H1 (cell line): Measurements from ENCODE around the gene MCF2L. TPM values are rescaled to one million over a fixed set of nuclear protein-coding genes. Genes with fewer than 3 reads are reported as not detected.
A peak's percentile ranks its signal among the peaks of the same experiment; 100 is the strongest.

Experiments used
- CTCF ChIA-PET: fragments of 300-600 bp; sonication (Branson Sonifier 250); formaldehyde crosslinking; loops from one replicate; lab custom pipeline; 2021; ENCODE audit not compliant: partially characterized antibody; lab: Charles Lee
- POLR2A ChIA-PET: fragments of 300-600 bp; sonication (Branson Sonifier 250); formaldehyde crosslinking; loops from one replicate; lab custom pipeline; 2021; ENCODE audit warnings: inconsistent platforms; ENCODE audit not compliant: partially characterized antibody; lab: Charles Lee
- DNase-seq, 2 experiments: peaks; one replicate each; pipeline versions ENCODE4 v3.0.0 to v3.0.0-alpha.2; 2010 to 2022; ENCODE audit warnings: low spot score in 2 of 2, low read depth in 1 of 2, mixed read lengths in 1 of 2
- FAIRE-seq: peaks from 2 replicates; lab custom pipeline; 2011; peaks lifted over from hg19 to GRCh38; lab: Jason Lieb, UNC
- H2AFZ ChIP-seq: 2 replicates; pipeline ENCODE4 v1.8.1; 2012; ENCODE audit warnings: low read length, inconsistent platforms
- H2AK5ac ChIP-seq: 2 replicates; pipeline ENCODE4 v1.6.1; 2013; ENCODE audit warnings: low read depth, low read length
- H2BK120ac ChIP-seq: replicated peaks from 2 replicates; pipeline ENCODE3; 2013; ENCODE audit warnings: low read depth, low read length, inconsistent platforms
- H2BK12ac ChIP-seq: 2 replicates; pipeline ENCODE4 v1.6.1; 2013; ENCODE audit warnings: low read depth, low read length
- H2BK15ac ChIP-seq: 2 replicates; pipeline ENCODE4 v1.6.1; 2013; ENCODE audit warnings: low read length
- H2BK20ac ChIP-seq: 2 replicates; pipeline ENCODE4 v1.6.1; 2013; ENCODE audit warnings: low read length
- H2BK5ac ChIP-seq: 2 replicates; pipeline ENCODE4 v1.6.1; 2013; ENCODE audit warnings: low read depth, low read length
- H3K14ac ChIP-seq: 2 replicates; pipeline ENCODE4 v1.6.1; 2013; ENCODE audit warnings: inconsistent platforms; ENCODE audit not compliant: insufficient read length
- H3K18ac ChIP-seq: 2 replicates; pipeline ENCODE4 v1.6.1; 2013; ENCODE audit warnings: low read length; ENCODE audit errors: extremely low read depth
- H3K23ac ChIP-seq: 2 replicates; pipeline ENCODE4 v1.6.1; 2013; ENCODE audit warnings: inconsistent platforms; ENCODE audit not compliant: insufficient read length
- H3K23me2 ChIP-seq: 2 replicates; pipeline ENCODE4 v1.6.1; 2013; ENCODE audit warnings: low read depth, low read length
- H3K27ac ChIP-seq: 2 replicates; pipeline ENCODE4 v1.6.1; 2011; ENCODE audit warnings: low read depth, low read length, inconsistent platforms
- H3K27me3 ChIP-seq, 4 experiments: replicated peaks in 1 of 4; 1 replicate in 1 of 4; 2 replicates in 3 of 4; pipeline versions ENCODE4 v1.6.1 to v1.8.1; 2011 to 2013; ENCODE audit warnings: low read length in 3 of 4, mild to moderate bottlenecking in 3 of 4, inconsistent platforms in 2 of 4, mixed read lengths in 2 of 4, moderate library complexity in 1 of 4; ENCODE audit not compliant: control insufficient read depth in 3 of 4, insufficient read depth in 3 of 4; ENCODE audit errors: extremely low read depth in 1 of 4
- H3K36me3 ChIP-seq, 4 experiments: 2 replicates each; pipeline versions ENCODE4 v1.6.1 to v1.8.1; 2011 to 2013; ENCODE audit warnings: mild to moderate bottlenecking in 4 of 4, low read length in 3 of 4, moderate library complexity in 2 of 4, control low read depth in 1 of 4, inconsistent platforms in 1 of 4; ENCODE audit not compliant: insufficient read depth in 4 of 4, control insufficient read depth in 2 of 4
- H3K4ac ChIP-seq: replicated peaks from 2 replicates; pipeline ENCODE3; 2013; ENCODE audit warnings: low read length, low read depth, mixed read lengths, inconsistent platforms; ENCODE audit not compliant: insufficient read length
- H3K4me1 ChIP-seq, 4 experiments: replicated peaks in 1 of 4; 1 replicate in 1 of 4; 2 replicates in 3 of 4; pipeline versions ENCODE4 v1.6.1 to v1.8.1; 2011 to 2013; ENCODE audit warnings: low read length in 3 of 4, inconsistent platforms in 2 of 4, mixed read lengths in 1 of 4; ENCODE audit not compliant: insufficient read depth in 4 of 4, control insufficient read depth in 3 of 4
- H3K4me2 ChIP-seq, 2 experiments: 2 replicates each; pipeline versions ENCODE4 v1.6.1 to v1.8.1; 2011 to 2013; ENCODE audit warnings: low read depth in 2 of 2, low read length in 2 of 2, control low read depth in 1 of 2, inconsistent platforms in 1 of 2, mild to moderate bottlenecking in 1 of 2; ENCODE audit not compliant: insufficient read depth in 1 of 2
- H3K4me3 ChIP-seq, 4 experiments: fragments of 200-600, 300-600 bp in 1 of 4; sonication (generic), shearing (Covaris generic), sonication (Bioruptor Twin) in 1 of 4; 2 replicates each; pipeline versions ENCODE4 v1.5.1 to v1.8.1; 2011 to 2016; ENCODE audit warnings: low read length in 4 of 4, low read depth in 3 of 4, control low read depth in 2 of 4, inconsistent platforms in 2 of 4, mild to moderate bottlenecking in 2 of 4, mixed read lengths in 1 of 4, moderate library complexity in 1 of 4; ENCODE audit not compliant: insufficient read depth in 2 of 4; ENCODE audit errors: extremely low read depth in 1 of 4
- H3K56ac ChIP-seq: replicated peaks from 2 replicates; pipeline ENCODE3; 2013; ENCODE audit warnings: low read depth, mild to moderate bottlenecking, mixed read lengths, low read length, inconsistent platforms; ENCODE audit not compliant: insufficient read length
- H3K79me1 ChIP-seq: 2 replicates; pipeline ENCODE4 v1.6.1; 2013; ENCODE audit warnings: low read depth, low read length, control low read depth
- H3K79me2 ChIP-seq, 2 experiments: 2 replicates each; pipeline versions ENCODE4 v1.6.1 to v1.8.1; 2012 to 2013; ENCODE audit warnings: low read length in 2 of 2, mild to moderate bottlenecking in 2 of 2, inconsistent platforms in 1 of 2; ENCODE audit not compliant: insufficient read depth in 2 of 2, control insufficient read depth in 1 of 2
- H3K9ac ChIP-seq, 4 experiments: replicated peaks in 1 of 4; 1 replicate in 1 of 4; 2 replicates in 3 of 4; pipeline versions ENCODE4 v1.6.1 to v1.8.1; 2011 to 2013; ENCODE audit warnings: low read depth in 3 of 4, low read length in 3 of 4, control low read depth in 2 of 4, mild to moderate bottlenecking in 2 of 4, moderate library complexity in 2 of 4, inconsistent platforms in 1 of 4; ENCODE audit errors: extremely low read depth in 1 of 4
- H3K9me3 ChIP-seq, 2 experiments: 2 replicates each; pipeline versions ENCODE4 v1.6.1 to v1.8.1; 2012 to 2013; ENCODE audit warnings: mild to moderate bottlenecking in 2 of 2, moderate library complexity in 2 of 2, control low read depth in 1 of 2, inconsistent platforms in 1 of 2, low read depth in 1 of 2, low read length in 1 of 2, mixed read lengths in 1 of 2; ENCODE audit not compliant: insufficient read depth in 2 of 2
- H4K20me1 ChIP-seq, 2 experiments: replicated peaks in 1 of 2; 2 replicates each; pipeline versions ENCODE3 to v1.8.1; 2011 to 2013; ENCODE audit warnings: inconsistent platforms in 2 of 2, low read length in 2 of 2, mild to moderate bottlenecking in 1 of 2; ENCODE audit not compliant: insufficient read depth in 2 of 2, control insufficient read depth in 1 of 2
- H4K5ac ChIP-seq: 2 replicates; pipeline ENCODE4 v1.6.1; 2013; ENCODE audit warnings: low read length, low read depth, mixed read lengths, inconsistent platforms; ENCODE audit not compliant: insufficient read length
- H4K8ac ChIP-seq: 2 replicates; pipeline ENCODE4 v1.8.0; 2013; ENCODE audit warnings: mild to moderate bottlenecking, moderate library complexity, low read length, inconsistent platforms; ENCODE audit not compliant: insufficient read depth; ENCODE audit errors: extremely low read depth
- H4K91ac ChIP-seq: replicated peaks from 2 replicates; pipeline ENCODE3; 2013; ENCODE audit warnings: low read length, mixed read lengths, inconsistent platforms; ENCODE audit not compliant: insufficient read length
- E2F6 ChIP-seq: IDR thresholded peaks from 2 replicates; pipeline ENCODE4 v1.6.1; 2012; ENCODE audit warnings: inconsistent platforms
- EGR1 ChIP-seq: IDR thresholded peaks from 2 replicates; pipeline ENCODE4 v1.6.1; 2011; ENCODE audit warnings: low read depth, low read length, borderline replicate concordance
- JUND ChIP-seq: IDR thresholded peaks from 2 replicates; pipeline ENCODE4 v1.6.1; 2011; ENCODE audit warnings: mild to moderate bottlenecking, improper control_type of control experiment, low read length
- KDM1A ChIP-seq: fragments of 200-600, 300-600 bp; sonication (generic); IDR thresholded peaks from 2 replicates; pipeline ENCODE4 v1.7.1; 2016; ENCODE audit warnings: mild to moderate bottlenecking, low read length, borderline replicate concordance
- POLR2A ChIP-seq, 2 experiments: IDR thresholded peaks; 1 replicate in 1 of 2; 2 replicates in 1 of 2; pipeline ENCODE4 v1.6.1; 2011; ENCODE audit warnings: low read depth in 2 of 2, low read length in 2 of 2, mild to moderate bottlenecking in 2 of 2; ENCODE audit errors: control extremely low read depth in 1 of 2
- RFX5 ChIP-seq: IDR thresholded peaks from 2 replicates; pipeline ENCODE4 v1.6.1; 2011; ENCODE audit warnings: low read depth, low read length, improper control_type of control experiment, borderline replicate concordance
- TAF7 ChIP-seq: optimal IDR thresholded peaks from 2 replicates; pipeline ENCODE3; 2011; ENCODE audit warnings: low read depth, mild to moderate bottlenecking, inconsistent platforms, low read length, moderate library complexity, borderline replicate concordance
- TBP ChIP-seq: IDR thresholded peaks from 2 replicates; pipeline ENCODE4 v1.6.1; 2011; ENCODE audit warnings: low read depth, low read length, improper control_type of control experiment
- USF2 ChIP-seq: IDR thresholded peaks from 2 replicates; pipeline ENCODE4 v1.6.1; 2011; ENCODE audit warnings: low read length, improper control_type of control experiment
- WGBS, 2 experiments: shearing (Covaris generic) in 1 of 2; methylation state at CpG; one replicate each; pipeline versions ENCODE4 v1.1.6 to v1.1.7; 2013 to 2015; ENCODE audit warnings: low lambda C conversion rate in 2 of 2, mixed read lengths in 2 of 2, inconsistent platforms in 1 of 2, low coverage in 1 of 2, missing lambda C conversion rate in 1 of 2; ENCODE audit not compliant: insufficient replicate concordance in 2 of 2, insufficient coverage in 1 of 2, insufficient read length in 1 of 2; ENCODE audit errors: extremely low coverage in 1 of 2, missing lambda C conversion rate in 1 of 2; 5-methylcytosine and 5-hydroxymethylcytosine counted together
- polyA plus RNA-seq, 7 experiments: library from polyadenylated mRNA; depleted of rRNA in 3 of 7; stranded (reverse) in 5 of 7; unstranded in 2 of 7; fragments of >200 nt in 5 of 7; fragments of 200-250 nt in 2 of 7; gene quantifications; 1 replicate in 5 of 7; 2 replicates in 1 of 7; 4 replicates in 1 of 7; pipeline versions ENCODE4 v1.2.1 to v1.2.3, GENCODE V29; 2011 to 2013; ENCODE audit warnings: missing spikeins in 2 of 7, mixed read lengths in 2 of 7
- total RNA-seq: library from RNA; stranded (reverse); fragmentation: NEBNext Ultra II Directional; extraction: Animal tissue kit (Norgen Biotek cat#: 25700); gene quantifications from 2 replicates; pipeline ENCODE4 v1.2.1, GENCODE V29; 2021

Gene MCF2L
- total and polyA plus RNA-seq, 2 of the 8 experiments (the other 6 are each of a cell fraction or from before 2014, with no cell fraction given) = 10.1 to 24.4 TPM

DNA sequence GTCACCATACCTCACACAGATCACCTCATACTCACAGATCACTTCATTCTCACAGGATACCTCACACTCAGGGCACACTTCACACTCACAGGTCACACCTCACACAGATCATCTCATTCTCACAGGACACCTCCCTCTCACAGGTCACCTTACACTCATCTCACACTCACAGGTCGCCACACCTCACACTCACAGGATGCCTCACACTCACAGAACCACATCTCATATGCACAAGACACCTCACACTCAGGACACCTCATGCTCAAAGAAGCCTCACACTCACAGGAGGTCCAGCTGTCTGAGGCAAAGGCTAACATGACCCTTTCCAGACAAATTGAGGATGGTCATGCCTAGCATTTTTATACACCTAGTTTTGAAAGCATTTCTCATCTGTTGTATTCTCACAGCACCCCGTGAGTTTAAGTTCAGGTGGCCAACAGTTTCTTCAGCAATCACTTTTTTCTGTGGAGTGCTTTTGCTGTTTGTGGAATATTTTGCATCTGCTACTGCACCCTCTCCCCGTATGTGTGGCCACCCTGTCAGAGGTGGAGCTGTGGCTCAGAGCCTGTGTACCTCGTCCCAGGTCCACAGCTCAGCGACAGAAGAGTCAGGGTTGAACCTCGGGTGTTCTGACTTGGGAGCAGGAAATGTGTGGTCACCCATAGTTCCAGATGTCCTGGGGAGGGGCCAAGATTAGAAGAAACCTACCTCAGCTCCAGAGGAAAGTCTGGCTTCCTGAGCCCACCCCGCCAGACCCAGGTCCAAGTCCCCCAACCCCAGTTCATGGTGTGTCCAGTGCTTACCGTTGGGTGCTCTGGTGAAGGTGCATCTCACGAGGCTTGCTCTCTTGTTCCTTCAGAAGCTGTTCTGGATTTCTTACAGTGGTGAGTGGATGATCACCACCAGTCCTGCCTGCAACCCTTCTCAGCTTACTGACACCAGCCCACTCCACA is 144.2 kb downstream of the MCF2L start:
- Histone ChIP-seq H3K79me2 (no peaks in the 10 kb centered on the region), H3K56ac (no peak overlapping the region), H3K79me1 (no peaks in the 10 kb centered on the region), H3K4me1 (peaks cover 0 to 3% (median 0%) of the 10 kb centered on the region in 4 experiments; a peak in 2 of 7 replicates), H2BK5ac (no peak overlapping the region), H3K36me3 (peaks cover 0 to 5% (median 0%) of the 10 kb centered on the region in 4 experiments; a peak in 1 of 8 replicates), H3K14ac (no peak overlapping the region), H4K5ac (no peak overlapping the region), H3K18ac (no peak overlapping the region), H4K91ac (no peak overlapping the region), H3K23ac (no peak overlapping the region), H3K4me3 (no peak overlapping the region), H3K4ac (no peak overlapping the region), H2BK15ac (no peak overlapping the region), H3K27ac (no peak overlapping the region), H2BK12ac (no peak overlapping the region), H3K23me2 (peaks cover 12% of the 10 kb centered on the region; the same call in 1 of the 2 replicates), H2AFZ (no peak overlapping the region), H3K27me3 (peaks cover 21 to 24% (median 23%) of the 10 kb centered on the region in 4 experiments; a peak in 6 of 7 replicates), H2BK120ac (no peak overlapping the region), H3K9me3 (peaks cover 4 to 6% of the 10 kb centered on the region in 2 experiments; a peak in 2 of 4 replicates), H4K8ac (no peak overlapping the region), H2AK5ac (peak overlapping the region; percentile 65; the same call in 1 of the 2 replicates), H3K9ac (no peak overlapping the region), H4K20me1 (no peaks in the 10 kb centered on the region), H3K4me2 (no peak overlapping the region), H2BK20ac (no peak overlapping the region)
- DNase-seq (peak in 1 of 2 experiments; percentile 38), FAIRE-seq (peak; percentile 87)
- POLR2A ChIA-PET = no interaction called here
- 88% methylated on average over 9 of the region's 9 CpGs; no CpG with 5 or more reads in 1 of the 2 experiments for WGBS, 2 experiments
- CTCF ChIA-PET = interaction anchor here (1.1 to 2.1 kb wide), 5 partner anchors 11 to 83 kb away, joined by 4 to 13 read pairs (median 5); no protein-coding TSS in a partner anchor
- no peak for TF ChIP-seq USF2
- no peak for TF ChIP-seq KDM1A
- no peak for TF ChIP-seq RFX5
- TF ChIP-seq TAF7 = no peak
- no peak for TF ChIP-seq E2F6
- TF ChIP-seq EGR1 = no peak
- TF ChIP-seq JUND = no peak
- no peak for TF ChIP-seq TBP
- TF ChIP-seq POLR2A (IDR thresholded peaks at IDR 0.05; ENCODE audit: control extremely low read depth in 1 of 2, low read depth in 2 of 2, low read length in 2 of 2) = no peak
